ENCODE data around the gene ARHGAP6.

Gene ARHGAP6

GRCh38 chrX:11138498-11139390 is 527.0 kb downstream of the ARHGAP6 start:
- TF ChIP-seq ZFX (IDR thresholded peaks at IDR 0.05): no peak
- TF ChIP-seq, protein P1, sequence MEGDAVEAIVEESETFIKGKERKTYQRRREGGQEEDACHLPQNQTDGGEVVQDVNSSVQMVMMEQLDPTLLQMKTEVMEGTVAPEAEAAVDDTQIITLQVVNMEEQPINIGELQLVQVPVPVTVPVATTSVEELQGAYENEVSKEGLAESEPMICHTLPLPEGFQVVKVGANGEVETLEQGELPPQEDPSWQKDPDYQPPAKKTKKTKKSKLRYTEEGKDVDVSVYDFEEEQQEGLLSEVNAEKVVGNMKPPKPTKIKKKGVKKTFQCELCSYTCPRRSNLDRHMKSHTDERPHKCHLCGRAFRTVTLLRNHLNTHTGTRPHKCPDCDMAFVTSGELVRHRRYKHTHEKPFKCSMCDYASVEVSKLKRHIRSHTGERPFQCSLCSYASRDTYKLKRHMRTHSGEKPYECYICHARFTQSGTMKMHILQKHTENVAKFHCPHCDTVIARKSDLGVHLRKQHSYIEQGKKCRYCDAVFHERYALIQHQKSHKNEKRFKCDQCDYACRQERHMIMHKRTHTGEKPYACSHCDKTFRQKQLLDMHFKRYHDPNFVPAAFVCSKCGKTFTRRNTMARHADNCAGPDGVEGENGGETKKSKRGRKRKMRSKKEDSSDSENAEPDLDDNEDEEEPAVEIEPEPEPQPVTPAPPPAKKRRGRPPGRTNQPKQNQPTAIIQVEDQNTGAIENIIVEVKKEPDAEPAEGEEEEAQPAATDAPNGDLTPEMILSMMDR (conservative IDR thresholded peaks at IDR 0.05): no peak
- H3K27ac ChIP-seq: no peak overlapping the region

DNA sequence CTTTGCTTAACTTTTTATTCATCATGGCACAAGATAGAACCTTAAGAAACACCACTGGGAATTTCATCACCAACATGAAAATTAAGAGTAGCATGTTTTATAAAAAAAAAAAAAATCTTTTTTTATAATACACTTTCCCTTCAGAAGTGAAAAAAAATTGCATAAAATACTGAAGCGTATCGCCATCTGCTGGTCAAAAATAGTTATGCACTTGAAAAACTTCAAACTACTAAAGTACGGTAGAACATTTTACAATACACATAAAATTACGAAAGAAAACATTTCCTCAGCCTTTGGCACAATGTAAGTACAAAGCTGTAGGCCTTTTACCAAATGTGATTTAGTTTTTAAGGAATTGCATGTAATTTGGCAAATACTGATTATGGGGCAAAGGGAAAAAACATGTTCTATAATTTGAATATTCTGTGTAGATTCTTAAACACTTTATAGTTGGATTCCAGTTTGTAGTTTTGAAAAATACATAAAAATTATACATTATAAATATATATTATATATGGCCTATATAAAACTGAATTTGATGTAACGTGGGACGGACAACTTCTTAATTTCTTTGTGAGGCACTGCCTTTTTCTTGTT is 528.1 kb downstream of the ARHGAP6 start:
- TF ChIP-seq, protein P1 (conservative IDR thresholded peaks at IDR 0.05): peak; percentile 75
- no peak for TF ChIP-seq ZFX (IDR thresholded peaks at IDR 0.05)
- H3K27ac ChIP-seq: no peak overlapping the region

GRCh38 chrX:11135564-11136185 is 530.0 kb downstream of the ARHGAP6 start:
- TF ChIP-seq, protein P1 (conservative IDR thresholded peaks at IDR 0.05): no peak
- TF ChIP-seq ZFX (IDR thresholded peaks at IDR 0.05): no peak

DNA sequence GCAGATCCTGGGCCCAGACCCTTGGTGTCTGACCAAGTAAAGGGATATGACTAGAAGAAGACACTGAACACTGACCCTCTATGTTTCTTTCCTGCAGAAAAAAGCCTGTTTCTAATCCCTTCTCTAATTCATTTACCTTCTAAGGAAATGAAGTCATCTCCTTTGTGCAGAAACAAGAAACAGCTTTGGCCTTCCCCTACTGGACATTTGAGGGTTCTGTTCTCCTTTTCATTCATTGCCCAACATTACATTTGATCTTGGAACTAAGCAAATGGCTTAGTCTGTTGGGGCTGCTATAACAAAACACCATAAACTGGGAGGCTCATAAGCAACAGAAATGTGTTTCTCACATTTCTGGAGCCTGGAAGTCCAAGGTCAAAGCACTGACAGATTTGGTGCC is 534.6 kb downstream of the ARHGAP6 start:
- H3K27ac ChIP-seq: no peak overlapping the region
- TF ChIP-seq, protein P1 (conservative IDR thresholded peaks at IDR 0.05): no peak
- TF ChIP-seq ZFX (IDR thresholded peaks at IDR 0.05): no peak

More at GRCh38 chrX:11135564-11136185, 530.0 kb downstream of the ARHGAP6 start:
- no peak overlapping the region for H3K27ac ChIP-seq

- no peak overlapping the region for H3K27ac ChIP-seq
- TF ChIP-seq, protein P1 (conservative IDR thresholded peaks at IDR 0.05): no peak
- TF ChIP-seq ZFX (IDR thresholded peaks at IDR 0.05): no peak
Measured at GRCh38 chrX:11130136-11130535, 535.6 kb downstream of the ARHGAP6 start.

- TF ChIP-seq, protein P1 (conservative IDR thresholded peaks at IDR 0.05): no peak
- TF ChIP-seq ZFX (IDR thresholded peaks at IDR 0.05): no peak
- H3K27ac ChIP-seq: no peak overlapping the region
Measured at GRCh38 chrX:11129534-11130105, 536.1 kb downstream of the ARHGAP6 start.

All from C4-2B (cell line).